SK-N-SH treated with all-trans-retinoic acid at 6 μM for 48 hours (cell line): ENCODE measurements around the gene KRT80.

ENCODE experiments used
- ATAC-seq: fragments of 200-7000 bp; cut with Tn5 transposase; 3 replicates; pipeline ENCODE4 v1.9.1; 2020; ENCODE audit warnings: mild to moderate bottlenecking, moderate library complexity
- ARNTL ChIP-seq: fragments of 450-650 bp; formaldehyde crosslinking; IDR thresholded peaks from 2 replicates; pipeline ENCODE4 v1.5.0; 2020; ENCODE audit warnings: low read depth, mild to moderate bottlenecking, moderate library complexity, borderline replicate concordance
- BACH2 ChIP-seq: fragments of 250-450 bp; sonication (Bioruptor Pico); IDR thresholded peaks from 2 replicates; pipeline ENCODE4 v1.9.0; 2021; ENCODE audit warnings: mild to moderate bottlenecking, borderline replicate concordance
- CSDC2 ChIP-seq: fragments of 250-450 bp; sonication (Bioruptor Pico); IDR thresholded peaks from 2 replicates; pipeline ENCODE4 v1.5.0; 2020; ENCODE audit warnings: mild to moderate bottlenecking, moderate library complexity
- ESRRG ChIP-seq: fragments of 250-450 bp; sonication (Bioruptor Pico); IDR thresholded peaks from 2 replicates; pipeline ENCODE4 v1.6.1; 2021; ENCODE audit warnings: mild to moderate bottlenecking
- GLIS3 ChIP-seq: fragments of 250-450 bp; sonication (Bioruptor Pico); IDR thresholded peaks from 2 replicates; pipeline ENCODE4 v1.5.0; 2020; ENCODE audit warnings: mild to moderate bottlenecking, moderate library complexity
- ISL1 ChIP-seq: fragments of 250-450 bp; sonication (Bioruptor Pico); IDR thresholded peaks from 2 replicates; pipeline ENCODE4 v2.1.2; 2022; ENCODE audit warnings: mild to moderate bottlenecking, moderate library complexity
- OSR1 ChIP-seq: fragments of 250-450 bp; sonication (Bioruptor Pico); IDR thresholded peaks from 2 replicates; pipeline ENCODE4 v1.8.0; 2022; ENCODE audit warnings: moderate library complexity, mild to moderate bottlenecking, inconsistent platforms
- POU6F1 ChIP-seq: fragments of 250-450 bp; sonication (Bioruptor Pico); IDR thresholded peaks from 2 replicates; pipeline ENCODE4 v1.8.0; 2021; ENCODE audit warnings: low read depth, mild to moderate bottlenecking, moderate library complexity, borderline replicate concordance
- PPARA ChIP-seq: fragments of 250-450 bp; sonication (Bioruptor Pico); IDR thresholded peaks from 2 replicates; pipeline ENCODE4 v1.5.0; 2020; ENCODE audit warnings: mild to moderate bottlenecking, borderline replicate concordance
- RARB ChIP-seq: fragments of 250-450 bp; sonication (Bioruptor Pico); IDR thresholded peaks from 2 replicates; pipeline ENCODE4 v1.8.0; 2021; ENCODE audit warnings: mild to moderate bottlenecking, moderate library complexity
- SNAI2 ChIP-seq: fragments of 250-450 bp; sonication (Bioruptor Pico); IDR thresholded peaks from 2 replicates; pipeline ENCODE4 v1.5.0; 2020; ENCODE audit warnings: mild to moderate bottlenecking, moderate library complexity
- TCF4 ChIP-seq: fragments of 250-450 bp; sonication (Bioruptor Pico); IDR thresholded peaks from 2 replicates; pipeline ENCODE4 v1.8.0; 2021; ENCODE audit warnings: mild to moderate bottlenecking, moderate library complexity, borderline replicate concordance
- TOX ChIP-seq: fragments of 250-450 bp; sonication (Bioruptor Pico); IDR thresholded peaks from 2 replicates; pipeline ENCODE4 v1.8.0; 2021; ENCODE audit warnings: mild to moderate bottlenecking, moderate library complexity, borderline replicate concordance
- ZC3H10 ChIP-seq: fragments of 250-450 bp; sonication (Bioruptor Pico); IDR thresholded peaks from 2 replicates; pipeline ENCODE4 v1.5.1; 2021; ENCODE audit warnings: mild to moderate bottlenecking, moderate library complexity
- ZFP3 ChIP-seq: fragments of 250-450 bp; sonication (Bioruptor Pico); IDR thresholded peaks from 2 replicates; pipeline ENCODE4 v1.5.0; 2020; ENCODE audit warnings: mild to moderate bottlenecking, moderate library complexity
- ZFP30 ChIP-seq: fragments of 450-650 bp; formaldehyde crosslinking; IDR thresholded peaks from 2 replicates; pipeline ENCODE4 v1.5.0; 2022; ENCODE audit warnings: mild to moderate bottlenecking, moderate library complexity
- ZNF70 ChIP-seq: fragments of 450-650 bp; formaldehyde crosslinking; IDR thresholded peaks from 2 replicates; pipeline ENCODE4 v1.5.0; 2020; ENCODE audit warnings: mild to moderate bottlenecking, moderate library complexity
- TF ChIP-seq, protein P1 (sequence below): fragments of 250-450 bp; sonication (Bioruptor Pico); IDR thresholded peaks from 2 replicates; pipeline ENCODE4 v1.5.0; 2020; ENCODE audit warnings: mild to moderate bottlenecking, moderate library complexity
- TF ChIP-seq, protein P2 (sequence below): fragments of 250-450 bp; sonication (Bioruptor Pico); IDR thresholded peaks from 2 replicates; pipeline ENCODE4 v1.5.1; 2020; ENCODE audit warnings: low read depth, mild to moderate bottlenecking, moderate library complexity
- TF ChIP-seq, protein P3 (sequence below): fragments of 250-450 bp; sonication (Bioruptor Pico); IDR thresholded peaks from 2 replicates; pipeline ENCODE4 v1.5.1; 2021; ENCODE audit warnings: mild to moderate bottlenecking, moderate library complexity
- TF ChIP-seq, protein P4 (sequence below): fragments of 250-450 bp; sonication (Bioruptor Pico); IDR thresholded peaks from 2 replicates; pipeline ENCODE4 v1.8.0; 2020; ENCODE audit warnings: mild to moderate bottlenecking, moderate library complexity, borderline replicate concordance

The KRT80 gene

GRCh38 chr12:52126605-52127578, 64.9 kb downstream of the KRT80 start:
- TF ChIP-seq ESRRG (CRISPR knock-in tag) = no peak
- TF ChIP-seq, protein P1, sequence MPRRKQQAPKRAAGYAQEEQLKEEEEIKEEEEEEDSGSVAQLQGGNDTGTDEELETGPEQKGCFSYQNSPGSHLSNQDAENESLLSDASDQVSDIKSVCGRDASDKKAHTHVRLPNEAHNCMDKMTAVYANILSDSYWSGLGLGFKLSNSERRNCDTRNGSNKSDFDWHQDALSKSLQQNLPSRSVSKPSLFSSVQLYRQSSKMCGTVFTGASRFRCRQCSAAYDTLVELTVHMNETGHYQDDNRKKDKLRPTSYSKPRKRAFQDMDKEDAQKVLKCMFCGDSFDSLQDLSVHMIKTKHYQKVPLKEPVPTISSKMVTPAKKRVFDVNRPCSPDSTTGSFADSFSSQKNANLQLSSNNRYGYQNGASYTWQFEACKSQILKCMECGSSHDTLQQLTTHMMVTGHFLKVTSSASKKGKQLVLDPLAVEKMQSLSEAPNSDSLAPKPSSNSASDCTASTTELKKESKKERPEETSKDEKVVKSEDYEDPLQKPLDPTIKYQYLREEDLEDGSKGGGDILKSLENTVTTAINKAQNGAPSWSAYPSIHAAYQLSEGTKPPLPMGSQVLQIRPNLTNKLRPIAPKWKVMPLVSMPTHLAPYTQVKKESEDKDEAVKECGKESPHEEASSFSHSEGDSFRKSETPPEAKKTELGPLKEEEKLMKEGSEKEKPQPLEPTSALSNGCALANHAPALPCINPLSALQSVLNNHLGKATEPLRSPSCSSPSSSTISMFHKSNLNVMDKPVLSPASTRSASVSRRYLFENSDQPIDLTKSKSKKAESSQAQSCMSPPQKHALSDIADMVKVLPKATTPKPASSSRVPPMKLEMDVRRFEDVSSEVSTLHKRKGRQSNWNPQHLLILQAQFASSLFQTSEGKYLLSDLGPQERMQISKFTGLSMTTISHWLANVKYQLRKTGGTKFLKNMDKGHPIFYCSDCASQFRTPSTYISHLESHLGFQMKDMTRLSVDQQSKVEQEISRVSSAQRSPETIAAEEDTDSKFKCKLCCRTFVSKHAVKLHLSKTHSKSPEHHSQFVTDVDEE (CRISPR knock-in tag) = no peak
- no peak for TF ChIP-seq PPARA (CRISPR knock-in tag)
- TF ChIP-seq, protein P2, sequence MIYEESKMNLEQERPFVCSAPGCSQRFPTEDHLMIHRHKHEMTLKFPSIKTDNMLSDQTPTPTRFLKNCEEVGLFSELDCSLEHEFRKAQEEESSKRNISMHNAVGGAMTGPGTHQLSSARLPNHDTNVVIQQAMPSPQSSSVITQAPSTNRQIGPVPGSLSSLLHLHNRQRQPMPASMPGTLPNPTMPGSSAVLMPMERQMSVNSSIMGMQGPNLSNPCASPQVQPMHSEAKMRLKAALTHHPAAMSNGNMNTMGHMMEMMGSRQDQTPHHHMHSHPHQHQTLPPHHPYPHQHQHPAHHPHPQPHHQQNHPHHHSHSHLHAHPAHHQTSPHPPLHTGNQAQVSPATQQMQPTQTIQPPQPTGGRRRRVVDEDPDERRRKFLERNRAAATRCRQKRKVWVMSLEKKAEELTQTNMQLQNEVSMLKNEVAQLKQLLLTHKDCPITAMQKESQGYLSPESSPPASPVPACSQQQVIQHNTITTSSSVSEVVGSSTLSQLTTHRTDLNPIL = no peak
- TF ChIP-seq ZC3H10 (CRISPR knock-in tag) = no peak
- TF ChIP-seq ARNTL (CRISPR knock-in tag) = no peak
- TF ChIP-seq, protein P3, sequence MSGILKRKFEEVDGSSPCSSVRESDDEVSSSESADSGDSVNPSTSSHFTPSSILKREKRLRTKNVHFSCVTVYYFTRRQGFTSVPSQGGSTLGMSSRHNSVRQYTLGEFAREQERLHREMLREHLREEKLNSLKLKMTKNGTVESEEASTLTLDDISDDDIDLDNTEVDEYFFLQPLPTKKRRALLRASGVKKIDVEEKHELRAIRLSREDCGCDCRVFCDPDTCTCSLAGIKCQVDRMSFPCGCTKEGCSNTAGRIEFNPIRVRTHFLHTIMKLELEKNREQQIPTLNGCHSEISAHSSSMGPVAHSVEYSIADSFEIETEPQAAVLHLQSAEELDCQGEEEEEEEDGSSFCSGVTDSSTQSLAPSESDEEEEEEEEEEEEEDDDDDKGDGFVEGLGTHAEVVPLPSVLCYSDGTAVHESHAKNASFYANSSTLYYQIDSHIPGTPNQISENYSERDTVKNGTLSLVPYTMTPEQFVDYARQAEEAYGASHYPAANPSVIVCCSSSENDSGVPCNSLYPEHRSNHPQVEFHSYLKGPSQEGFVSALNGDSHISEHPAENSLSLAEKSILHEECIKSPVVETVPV = no peak
- TF ChIP-seq OSR1 (CRISPR knock-in tag) = no peak
- no peak for TF ChIP-seq ZFP3 (CRISPR knock-in tag)
- no peak for TF ChIP-seq ISL1 (CRISPR knock-in tag)
- TF ChIP-seq ZFP30 (CRISPR knock-in tag) = no peak
- TF ChIP-seq TCF4 (CRISPR knock-in tag) = no peak
- TF ChIP-seq POU6F1 (CRISPR knock-in tag) = no peak
- no peak for TF ChIP-seq ZNF70 (CRISPR knock-in tag)
- no peak for TF ChIP-seq GLIS3 (CRISPR knock-in tag)
- no peak for ATAC-seq

DNA sequence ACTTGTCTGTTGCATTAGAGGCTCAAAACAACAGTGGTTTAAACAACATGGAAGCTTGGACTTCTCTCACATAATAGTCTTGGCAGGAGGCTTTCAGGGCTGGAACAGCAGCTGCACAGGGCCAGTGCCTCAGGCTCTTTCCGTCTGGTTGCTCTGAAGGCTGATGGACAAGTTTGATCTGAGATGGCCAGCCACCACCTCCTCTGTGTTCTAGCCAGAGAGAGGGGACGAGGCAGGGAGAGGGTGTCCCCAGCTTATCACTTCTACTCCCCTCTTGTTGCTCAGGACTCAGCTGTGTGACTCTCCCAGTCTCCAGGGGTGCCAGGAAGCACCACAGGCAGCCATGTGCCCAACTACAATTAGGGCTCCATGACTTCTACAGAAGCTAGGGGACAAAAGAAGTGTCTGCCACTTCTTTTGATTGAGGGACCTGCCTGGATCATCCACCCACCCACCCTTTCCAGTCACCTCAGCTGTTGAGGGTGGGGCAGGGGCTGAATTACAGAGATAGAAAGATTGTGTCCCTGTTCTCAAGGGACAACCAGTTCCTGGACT, 65.7 kb downstream of the KRT80 start:
- ATAC-seq = no peak
- TF ChIP-seq ZNF70 (CRISPR knock-in tag) = no peak
- no peak for TF ChIP-seq ZFP30 (CRISPR knock-in tag)
- no peak for TF ChIP-seq GLIS3 (CRISPR knock-in tag)
- TF ChIP-seq ISL1 (CRISPR knock-in tag) = no peak
- no peak for TF ChIP-seq ESRRG (CRISPR knock-in tag)
- TF ChIP-seq RARB (CRISPR knock-in tag) = no peak
- TF ChIP-seq CSDC2 (CRISPR knock-in tag) = no peak
- no peak for TF ChIP-seq BACH2
- TF ChIP-seq, all 23 proteins: peak for 0

- no peak for ATAC-seq
- TF ChIP-seq PPARA (CRISPR knock-in tag) (no peak), CSDC2 (CRISPR knock-in tag) (no peak), TOX (CRISPR knock-in tag) (no peak), ESRRG (CRISPR knock-in tag) (no peak), RARB (CRISPR knock-in tag) (no peak), SNAI2 (CRISPR knock-in tag) (no peak), OSR1 (CRISPR knock-in tag) (no peak), BACH2 (no peak), TCF4 (CRISPR knock-in tag) (no peak), POU6F1 (CRISPR knock-in tag) (no peak)
- TF ChIP-seq, protein P3 = no peak
- TF ChIP-seq, protein P2 = no peak
- TF ChIP-seq, protein P4, sequence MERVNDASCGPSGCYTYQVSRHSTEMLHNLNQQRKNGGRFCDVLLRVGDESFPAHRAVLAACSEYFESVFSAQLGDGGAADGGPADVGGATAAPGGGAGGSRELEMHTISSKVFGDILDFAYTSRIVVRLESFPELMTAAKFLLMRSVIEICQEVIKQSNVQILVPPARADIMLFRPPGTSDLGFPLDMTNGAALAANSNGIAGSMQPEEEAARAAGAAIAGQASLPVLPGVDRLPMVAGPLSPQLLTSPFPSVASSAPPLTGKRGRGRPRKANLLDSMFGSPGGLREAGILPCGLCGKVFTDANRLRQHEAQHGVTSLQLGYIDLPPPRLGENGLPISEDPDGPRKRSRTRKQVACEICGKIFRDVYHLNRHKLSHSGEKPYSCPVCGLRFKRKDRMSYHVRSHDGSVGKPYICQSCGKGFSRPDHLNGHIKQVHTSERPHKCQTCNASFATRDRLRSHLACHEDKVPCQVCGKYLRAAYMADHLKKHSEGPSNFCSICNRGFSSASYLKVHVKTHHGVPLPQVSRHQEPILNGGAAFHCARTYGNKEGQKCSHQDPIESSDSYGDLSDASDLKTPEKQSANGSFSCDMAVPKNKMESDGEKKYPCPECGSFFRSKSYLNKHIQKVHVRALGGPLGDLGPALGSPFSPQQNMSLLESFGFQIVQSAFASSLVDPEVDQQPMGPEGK = no peak
Observed at GRCh38 chr12:52125476-52125900, 66.3 kb downstream of the KRT80 start.
